HG02943 (cell line): ENCODE measurements around the gene KMT2C.

Experiments used
- ATAC-seq: cut with Tn5 transposase; IDR thresholded peaks from one replicate; pipeline ENCODE4 v1.9.1; 2021; ENCODE audit warnings: mild to moderate bottlenecking, low read depth, moderate library complexity; ENCODE audit not compliant: unreplicated experiment

KMT2C gene

GRCh38 chr7:152121432-152121831, 314.4 kb downstream of the KMT2C start:
- ATAC-seq = no peak

- no peak for ATAC-seq
These were observed 315.0 kb downstream of the KMT2C start for GRCh38 chr7:152120776-152121175.

- ATAC-seq = no peak
These were observed 315.6 kb downstream of the KMT2C start for GRCh38 chr7:152120210-152120609.

- no peak for ATAC-seq
These were observed 318.4 kb downstream of the KMT2C start for GRCh38 chr7:152117356-152117755.

GRCh38 chr7:152115021-152115718, 320.6 kb downstream of the KMT2C start:
- ATAC-seq = no peak

GRCh38 chr7:152112829-152113228, 323.0 kb downstream of the KMT2C start:
- no peak for ATAC-seq

GRCh38 chr7:152108359-152108758, 327.4 kb downstream of the KMT2C start:
- ATAC-seq = no peak

GRCh38 chr7:152107945-152108344, 327.9 kb downstream of the KMT2C start:
- no peak for ATAC-seq

- ATAC-seq = no peak
These were observed 328.8 kb downstream of the KMT2C start for GRCh38 chr7:152106990-152107389.

- ATAC-seq = no peak
These were observed 330.6 kb downstream of the KMT2C start for GRCh38 chr7:152105205-152105604.

GRCh38 chr7:152103691-152104090, 332.1 kb downstream of the KMT2C start:
- no peak for ATAC-seq

- ATAC-seq = no peak
These were observed 332.7 kb downstream of the KMT2C start for GRCh38 chr7:152103066-152103465.

GRCh38 chr7:152097330-152097729, 338.5 kb downstream of the KMT2C start:
- ATAC-seq = no peak

- ATAC-seq = no peak
These were observed 340.0 kb downstream of the KMT2C start for GRCh38 chr7:152095771-152096170.

- no peak for ATAC-seq
These were observed 342.1 kb downstream of the KMT2C start for GRCh38 chr7:152093717-152094116.

- ATAC-seq = no peak
These were observed 345.1 kb downstream of the KMT2C start for GRCh38 chr7:152090747-152091146.

- no peak for ATAC-seq
These were observed 346.6 kb downstream of the KMT2C start for GRCh38 chr7:152089183-152089582.

- ATAC-seq = no peak
These were observed 349.3 kb downstream of the KMT2C start for GRCh38 chr7:152086513-152086912.

- no peak for ATAC-seq
These were observed 350.7 kb downstream of the KMT2C start for GRCh38 chr7:152085131-152085530.
